ENCODE data around the gene PERM1. TPM values are rescaled to one million over a fixed set of nuclear protein-coding genes. Genes with fewer than 3 reads are reported as not detected.
A peak's percentile ranks its signal among the peaks of the same experiment; 100 is the strongest.

The PERM1 gene
- polyA plus RNA-seq, 2 donors, result 0.47 to 3.4 TPM

- WGBS, 2 donors, result 65 to 68% methylated on average over 16 of the region's 16 CpGs
- H3K36me3 ChIP-seq (ENCODE audit: control insufficient read depth in 2 of 2, insufficient read depth in 2 of 2, low read length in 1 of 2), result no peaks in the 10 kb centered on the region
- no peak overlapping the region for H3K27ac ChIP-seq (ENCODE audit: low read depth in 2 of 2, low read length in 1 of 2)
- H3K4me1 ChIP-seq (ENCODE audit: control insufficient read depth in 2 of 2, insufficient read depth in 2 of 2, low read length in 1 of 2), result peaks cover 0 to 20% of the 10 kb centered on the region in 2 donors
- H3K4me3 ChIP-seq (ENCODE audit: low read depth in 1 of 2, low read length in 2 of 2), result no peak overlapping the region
- no peaks in the 10 kb centered on the region for H3K9me3 ChIP-seq (ENCODE audit: control insufficient read depth in 2 of 2, insufficient read depth in 1 of 2, low read depth in 1 of 2, low read length in 1 of 2)
- peaks cover 0 to 20% of the 10 kb centered on the region in 2 donors for H3K27me3 ChIP-seq (ENCODE audit: control insufficient read depth in 1 of 2, insufficient read depth in 2 of 2, low read length in 2 of 2)
Observed at GRCh38 chr1:932173-932510, 49.8 kb downstream of the PERM1 start.

DNA sequence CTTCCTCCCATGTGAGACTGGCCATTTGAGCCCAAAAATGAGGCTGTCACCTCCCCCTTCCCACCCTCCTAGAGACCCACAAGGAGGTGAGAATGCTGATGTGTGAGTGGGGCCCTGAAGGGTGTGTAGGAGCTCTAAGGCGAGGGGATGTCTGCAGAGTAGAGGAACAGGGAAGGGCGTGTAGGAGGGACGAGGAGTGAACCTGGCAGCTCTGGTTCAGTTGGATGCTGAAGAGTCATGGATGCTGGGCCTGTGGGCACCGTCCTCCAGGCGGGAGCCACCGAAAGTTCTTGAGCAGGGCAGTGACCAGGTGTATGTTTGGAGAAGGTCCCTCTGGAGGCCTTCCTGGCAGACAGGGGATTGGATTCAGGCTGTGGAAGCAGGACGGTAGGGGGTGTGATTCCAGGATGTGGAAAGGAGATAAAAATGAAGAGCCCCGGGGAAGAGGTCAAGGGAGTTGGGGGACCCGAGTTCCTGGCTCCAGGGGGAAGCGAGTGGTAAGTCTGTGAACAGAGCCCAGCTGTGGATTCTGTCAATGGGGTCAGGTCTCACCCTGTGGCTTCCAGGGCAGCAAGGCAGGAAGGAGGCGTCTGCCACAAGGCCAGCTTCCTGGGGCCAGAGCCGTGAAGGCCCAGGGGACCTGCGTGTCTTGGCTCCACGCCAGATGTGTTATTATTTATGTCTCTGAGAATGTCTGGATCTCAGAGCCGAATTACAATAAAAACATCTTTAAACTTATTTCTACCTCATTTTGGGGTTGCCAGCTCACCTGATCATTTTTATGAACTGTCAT, 50.3 kb downstream of the PERM1 start:
- peaks cover 0 to 21% of the 10 kb centered on the region in 2 donors for H3K27me3 ChIP-seq (ENCODE audit: control insufficient read depth in 1 of 2, insufficient read depth in 2 of 2, low read length in 2 of 2)
- H3K9me3 ChIP-seq (ENCODE audit: control insufficient read depth in 2 of 2, insufficient read depth in 1 of 2, low read depth in 1 of 2, low read length in 1 of 2), result no peaks in the 10 kb centered on the region
- H3K27ac ChIP-seq (ENCODE audit: low read depth in 2 of 2, low read length in 1 of 2), result no peak overlapping the region
- no peak overlapping the region for H3K4me3 ChIP-seq (ENCODE audit: low read depth in 1 of 2, low read length in 2 of 2)
- peaks cover 0 to 20% of the 10 kb centered on the region in 2 donors for H3K4me1 ChIP-seq (ENCODE audit: control insufficient read depth in 2 of 2, insufficient read depth in 2 of 2, low read length in 1 of 2)
- 42 to 44% methylated on average over 15 of the region's 15 CpGs for WGBS, 2 donors
- no peaks in the 10 kb centered on the region for H3K36me3 ChIP-seq (ENCODE audit: control insufficient read depth in 2 of 2, insufficient read depth in 2 of 2, low read length in 1 of 2)

DNA sequence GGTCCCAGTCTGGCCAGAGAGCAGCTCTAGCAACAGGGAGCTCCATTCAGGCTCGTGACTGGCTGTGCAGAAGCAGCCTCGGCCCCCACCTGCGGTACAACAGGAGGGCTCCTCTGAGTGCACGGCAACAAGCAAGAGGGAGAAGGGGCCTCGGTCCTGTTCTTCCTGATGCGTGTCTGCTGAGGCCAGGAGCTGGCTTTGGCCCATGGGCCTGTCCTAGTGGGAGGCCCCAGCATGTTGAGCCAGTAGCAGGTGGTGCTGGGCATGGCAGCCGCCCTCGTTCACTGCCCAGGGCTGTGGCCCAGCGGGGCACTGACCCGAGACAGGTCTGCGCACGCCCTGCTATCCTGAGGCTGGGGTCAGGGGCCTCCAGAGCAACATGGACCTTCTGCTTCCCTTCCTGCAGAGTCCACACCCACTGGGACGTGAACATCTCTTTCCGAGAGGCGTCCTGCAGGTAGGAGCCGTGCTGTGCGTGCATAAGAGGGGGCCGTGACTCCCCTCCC, 51.2 kb downstream of the PERM1 start:
- peaks cover 0 to 22% of the 10 kb centered on the region in 2 donors for H3K27me3 ChIP-seq (ENCODE audit: control insufficient read depth in 1 of 2, insufficient read depth in 2 of 2, low read length in 2 of 2)
- no peaks in the 10 kb centered on the region for H3K36me3 ChIP-seq (ENCODE audit: control insufficient read depth in 2 of 2, insufficient read depth in 2 of 2, low read length in 1 of 2)
- H3K27ac ChIP-seq (ENCODE audit: low read depth in 2 of 2, low read length in 1 of 2), result no peak overlapping the region
- no peak overlapping the region for H3K4me3 ChIP-seq (ENCODE audit: low read depth in 1 of 2, low read length in 2 of 2)
- peaks cover 0 to 18% of the 10 kb centered on the region in 2 donors for H3K4me1 ChIP-seq (ENCODE audit: control insufficient read depth in 2 of 2, insufficient read depth in 2 of 2, low read length in 1 of 2)
- no peaks in the 10 kb centered on the region for H3K9me3 ChIP-seq (ENCODE audit: control insufficient read depth in 2 of 2, insufficient read depth in 1 of 2, low read depth in 1 of 2, low read length in 1 of 2)
- WGBS, 2 donors, result 54 to 61% methylated on average over 17 to 18 of the region's 18 CpGs

DNA sequence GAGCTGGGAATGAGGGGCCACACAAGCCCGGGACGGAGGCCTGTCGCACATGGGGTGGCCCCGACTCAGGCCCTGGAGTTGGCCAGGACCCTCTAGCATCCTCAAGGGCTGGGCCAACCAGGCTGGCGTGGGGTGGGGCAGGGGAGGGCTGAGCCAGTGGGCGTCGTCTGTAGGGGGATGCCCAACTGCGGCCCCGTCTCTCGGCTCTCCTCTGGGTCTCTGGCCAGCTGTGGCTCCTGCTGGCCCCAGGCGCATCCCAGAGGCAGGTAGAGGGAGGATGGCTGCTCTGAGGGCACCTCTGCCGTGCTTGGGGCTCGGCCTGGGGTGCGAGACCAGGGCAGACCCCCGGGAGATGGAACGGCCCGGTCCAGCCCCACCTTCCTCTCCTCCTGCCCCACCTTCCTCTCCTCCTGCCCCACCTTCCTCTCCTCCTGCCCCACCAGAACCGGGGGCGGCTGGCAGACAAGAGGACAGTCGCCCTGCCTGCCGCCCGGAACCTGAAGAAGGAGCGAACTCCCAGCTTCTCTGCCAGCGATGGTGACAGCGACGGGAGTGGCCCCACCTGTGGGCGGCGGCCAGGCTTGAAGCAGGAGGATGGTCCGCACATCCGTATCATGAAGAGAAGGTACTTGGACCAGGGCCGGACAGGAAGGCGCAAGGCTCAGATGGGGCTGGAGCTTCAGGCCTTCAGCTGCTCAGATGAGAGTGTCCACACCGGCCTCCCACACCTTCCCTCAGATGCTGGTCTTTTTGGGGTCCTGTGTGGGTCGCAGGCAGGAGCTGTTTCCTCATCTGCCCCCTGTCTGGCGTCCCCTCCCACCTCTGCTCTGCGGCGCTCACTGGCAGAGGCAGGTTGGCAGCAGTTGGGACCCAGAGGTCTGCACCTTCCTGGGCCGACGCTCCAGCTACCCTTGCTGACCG, 51.9 kb downstream of the PERM1 start:
- Histone ChIP-seq H3K4me1 (ENCODE audit: control insufficient read depth in 2 of 2, insufficient read depth in 2 of 2, low read length in 1 of 2) (peaks cover under 1 to 13% of the 10 kb centered on the region in 2 donors), H3K27ac (ENCODE audit: low read depth in 2 of 2, low read length in 1 of 2) (no peak overlapping the region), H3K4me3 (ENCODE audit: low read depth in 1 of 2, low read length in 2 of 2) (no peak overlapping the region), H3K9me3 (ENCODE audit: control insufficient read depth in 2 of 2, insufficient read depth in 1 of 2, low read depth in 1 of 2, low read length in 1 of 2) (no peaks in the 10 kb centered on the region), H3K36me3 (ENCODE audit: control insufficient read depth in 2 of 2, insufficient read depth in 2 of 2, low read length in 1 of 2) (no peaks in the 10 kb centered on the region), H3K27me3 (ENCODE audit: control insufficient read depth in 1 of 2, insufficient read depth in 2 of 2, low read length in 2 of 2) (peaks cover 0 to 21% of the 10 kb centered on the region in 2 donors)
- 66 to 67% methylated on average over 38 to 40 of the region's 40 CpGs for WGBS, 2 donors

GRCh38 chr1:928825-929661, 52.9 kb downstream of the PERM1 start:
- WGBS, 2 donors, result 47 to 52% methylated on average over 40 of the region's 40 CpGs
- Histone ChIP-seq H3K4me3 (ENCODE audit: low read depth in 1 of 2, low read length in 2 of 2) (no peak overlapping the region), H3K27me3 (ENCODE audit: control insufficient read depth in 1 of 2, insufficient read depth in 2 of 2, low read length in 2 of 2) (peaks cover 0 to 28% of the 10 kb centered on the region in 2 donors), H3K4me1 (ENCODE audit: control insufficient read depth in 2 of 2, insufficient read depth in 2 of 2, low read length in 1 of 2) (peaks cover 5 to 12% of the 10 kb centered on the region in 2 donors), H3K27ac (ENCODE audit: low read depth in 2 of 2, low read length in 1 of 2) (no peak overlapping the region), H3K36me3 (ENCODE audit: control insufficient read depth in 2 of 2, insufficient read depth in 2 of 2, low read length in 1 of 2) (no peaks in the 10 kb centered on the region), H3K9me3 (ENCODE audit: control insufficient read depth in 2 of 2, insufficient read depth in 1 of 2, low read depth in 1 of 2, low read length in 1 of 2) (no peaks in the 10 kb centered on the region)

DNA sequence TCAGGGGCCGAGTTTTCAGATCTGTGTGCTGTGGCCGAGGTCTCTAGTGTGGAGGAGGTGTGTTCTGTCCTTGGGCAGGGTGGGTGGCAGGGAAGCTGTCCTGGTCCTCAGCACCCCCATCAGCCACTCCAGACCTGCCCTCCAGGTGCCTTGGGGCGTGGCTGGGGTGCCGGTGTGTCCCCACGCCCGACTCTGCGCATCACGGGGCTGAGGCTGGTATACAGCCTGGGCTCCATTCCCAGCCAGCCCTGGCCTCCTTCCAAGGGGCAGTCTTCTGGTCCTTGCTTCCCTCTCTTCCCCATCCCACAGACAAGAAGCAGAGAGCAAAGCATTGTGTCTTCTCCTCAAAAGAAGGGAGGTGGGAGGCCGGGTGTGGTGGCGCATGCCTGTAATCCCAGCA, 54.1 kb downstream of the PERM1 start:
- WGBS, 2 donors, result 35 to 48% methylated on average over 8 to 10 of the region's 10 CpGs
- H3K27ac ChIP-seq (ENCODE audit: low read depth in 2 of 2, low read length in 1 of 2), result no peak overlapping the region
- H3K4me3 ChIP-seq (ENCODE audit: low read depth in 1 of 2, low read length in 2 of 2), result no peak overlapping the region
- peaks cover 0 to 30% of the 10 kb centered on the region in 2 donors for H3K27me3 ChIP-seq (ENCODE audit: control insufficient read depth in 1 of 2, insufficient read depth in 2 of 2, low read length in 2 of 2)
- no peaks in the 10 kb centered on the region for H3K9me3 ChIP-seq (ENCODE audit: control insufficient read depth in 2 of 2, insufficient read depth in 1 of 2, low read depth in 1 of 2, low read length in 1 of 2)
- H3K36me3 ChIP-seq (ENCODE audit: control insufficient read depth in 2 of 2, insufficient read depth in 2 of 2, low read length in 1 of 2), result no peaks in the 10 kb centered on the region
- peaks cover 5 to 16% of the 10 kb centered on the region in 2 donors for H3K4me1 ChIP-seq (ENCODE audit: control insufficient read depth in 2 of 2, insufficient read depth in 2 of 2, low read length in 1 of 2)

GRCh38 chr1:927234-927633, 54.7 kb downstream of the PERM1 start:
- 38 to 39% methylated on average over 9 of the region's 9 CpGs for WGBS, 2 donors
- H3K27me3 ChIP-seq (ENCODE audit: control insufficient read depth in 1 of 2, insufficient read depth in 2 of 2, low read length in 2 of 2), result peaks cover 0 to 30% of the 10 kb centered on the region in 2 donors

DNA sequence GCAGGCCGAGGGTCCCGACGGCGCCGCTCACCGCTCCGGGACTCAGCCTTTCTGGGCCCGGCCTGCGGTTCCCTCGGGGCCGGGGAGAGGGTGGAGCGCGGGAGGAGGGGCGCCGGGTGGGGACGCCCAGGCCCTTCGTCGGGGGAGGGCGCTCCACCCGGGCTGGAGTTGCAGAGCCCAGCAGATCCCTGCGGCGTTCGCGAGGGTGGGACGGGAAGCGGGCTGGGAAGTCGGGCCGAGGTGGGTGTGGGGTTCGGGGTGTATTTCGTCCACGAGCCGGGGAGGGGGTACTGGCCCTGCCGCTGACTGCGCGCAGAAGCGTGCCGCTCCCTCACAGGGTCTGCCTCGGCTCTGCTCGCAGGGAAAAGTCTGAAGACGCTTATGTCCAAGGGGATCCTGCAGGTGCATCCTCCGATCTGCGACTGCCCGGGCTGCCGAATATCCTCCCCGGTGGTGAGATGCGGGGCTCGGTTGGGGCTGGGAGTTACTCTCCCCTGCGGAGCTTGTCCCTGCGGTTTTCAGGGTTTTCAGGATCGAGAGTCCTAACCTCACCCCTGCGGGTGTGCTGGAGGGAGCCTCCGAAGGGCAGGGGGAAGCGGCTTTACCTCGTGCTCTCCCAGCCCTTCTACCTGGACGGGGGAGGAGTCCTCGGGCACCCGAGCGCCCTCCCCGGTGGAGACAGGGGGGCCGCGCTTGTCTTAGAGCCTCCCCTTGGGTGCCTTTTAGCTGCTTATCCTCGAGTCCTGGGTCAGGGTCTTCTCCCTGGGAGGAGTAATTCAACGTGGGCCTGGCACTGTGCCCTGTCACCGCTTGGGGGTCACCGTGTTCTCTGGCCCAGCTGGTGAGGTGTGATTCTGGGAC, 56.1 kb downstream of the PERM1 start:
- Histone ChIP-seq H3K9me3 (ENCODE audit: control insufficient read depth in 2 of 2, insufficient read depth in 1 of 2, low read depth in 1 of 2, low read length in 1 of 2) (peaks cover 0 to 3% of the 10 kb centered on the region in 2 donors), H3K4me3 (ENCODE audit: low read depth in 1 of 2, low read length in 2 of 2) (peak overlapping the region in 1 of 2 donors; percentile 52), H3K4me1 (ENCODE audit: control insufficient read depth in 2 of 2, insufficient read depth in 2 of 2, low read length in 1 of 2) (peaks cover 10 to 24% of the 10 kb centered on the region in 2 donors), H3K36me3 (ENCODE audit: control insufficient read depth in 2 of 2, insufficient read depth in 2 of 2, low read length in 1 of 2) (no peaks in the 10 kb centered on the region), H3K27ac (ENCODE audit: low read depth in 2 of 2, low read length in 1 of 2) (no peak overlapping the region), H3K27me3 (ENCODE audit: control insufficient read depth in 1 of 2, insufficient read depth in 2 of 2, low read length in 2 of 2) (peaks cover 0 to 30% of the 10 kb centered on the region in 2 donors)
- 4 to 5% methylated on average over 55 to 65 of the region's 65 CpGs for WGBS, 2 donors

More at GRCh38 chr1:927234-927633, 54.7 kb downstream of the PERM1 start:
- peaks cover 5 to 16% of the 10 kb centered on the region in 2 donors for H3K4me1 ChIP-seq (ENCODE audit: control insufficient read depth in 2 of 2, insufficient read depth in 2 of 2, low read length in 1 of 2)
- no peak overlapping the region for H3K4me3 ChIP-seq (ENCODE audit: low read depth in 1 of 2, low read length in 2 of 2)
- H3K36me3 ChIP-seq (ENCODE audit: control insufficient read depth in 2 of 2, insufficient read depth in 2 of 2, low read length in 1 of 2), result no peaks in the 10 kb centered on the region
- H3K27ac ChIP-seq (ENCODE audit: low read depth in 2 of 2, low read length in 1 of 2), result no peak overlapping the region
- H3K9me3 ChIP-seq (ENCODE audit: control insufficient read depth in 2 of 2, insufficient read depth in 1 of 2, low read depth in 1 of 2, low read length in 1 of 2), result no peaks in the 10 kb centered on the region

All from esophagus (tissue), 2 donors.